ENCODE measurements around the gene SPHKAP.

Gene SPHKAP

DNA sequence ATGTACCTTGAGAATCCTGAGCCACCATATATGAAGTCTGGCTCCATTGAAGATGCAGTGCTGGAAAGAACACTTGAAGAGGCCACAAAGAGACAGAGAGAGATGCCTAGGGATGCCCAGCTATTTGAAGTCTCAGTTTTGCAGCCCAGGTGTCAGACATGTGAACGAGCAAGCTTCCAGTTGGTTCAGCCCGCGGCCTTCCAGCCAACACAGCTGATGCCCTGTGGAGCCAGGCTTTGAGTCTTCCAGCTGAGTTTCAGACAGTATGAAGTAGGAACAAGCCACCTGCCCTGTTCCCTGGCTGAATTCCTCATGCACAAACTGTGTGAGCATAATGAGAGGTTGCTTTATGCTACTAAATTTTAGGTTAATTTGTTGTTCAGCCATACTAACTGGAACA, 108.8 kb downstream of the SPHKAP start:
- TF ChIP-seq, protein P1, sequence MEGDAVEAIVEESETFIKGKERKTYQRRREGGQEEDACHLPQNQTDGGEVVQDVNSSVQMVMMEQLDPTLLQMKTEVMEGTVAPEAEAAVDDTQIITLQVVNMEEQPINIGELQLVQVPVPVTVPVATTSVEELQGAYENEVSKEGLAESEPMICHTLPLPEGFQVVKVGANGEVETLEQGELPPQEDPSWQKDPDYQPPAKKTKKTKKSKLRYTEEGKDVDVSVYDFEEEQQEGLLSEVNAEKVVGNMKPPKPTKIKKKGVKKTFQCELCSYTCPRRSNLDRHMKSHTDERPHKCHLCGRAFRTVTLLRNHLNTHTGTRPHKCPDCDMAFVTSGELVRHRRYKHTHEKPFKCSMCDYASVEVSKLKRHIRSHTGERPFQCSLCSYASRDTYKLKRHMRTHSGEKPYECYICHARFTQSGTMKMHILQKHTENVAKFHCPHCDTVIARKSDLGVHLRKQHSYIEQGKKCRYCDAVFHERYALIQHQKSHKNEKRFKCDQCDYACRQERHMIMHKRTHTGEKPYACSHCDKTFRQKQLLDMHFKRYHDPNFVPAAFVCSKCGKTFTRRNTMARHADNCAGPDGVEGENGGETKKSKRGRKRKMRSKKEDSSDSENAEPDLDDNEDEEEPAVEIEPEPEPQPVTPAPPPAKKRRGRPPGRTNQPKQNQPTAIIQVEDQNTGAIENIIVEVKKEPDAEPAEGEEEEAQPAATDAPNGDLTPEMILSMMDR (IDR thresholded peaks at IDR 0.05; ENCODE audit: extremely low read depth, missing control alignments): no peak
- DNase-seq (ENCODE audit: low spot score): no peak

DNA sequence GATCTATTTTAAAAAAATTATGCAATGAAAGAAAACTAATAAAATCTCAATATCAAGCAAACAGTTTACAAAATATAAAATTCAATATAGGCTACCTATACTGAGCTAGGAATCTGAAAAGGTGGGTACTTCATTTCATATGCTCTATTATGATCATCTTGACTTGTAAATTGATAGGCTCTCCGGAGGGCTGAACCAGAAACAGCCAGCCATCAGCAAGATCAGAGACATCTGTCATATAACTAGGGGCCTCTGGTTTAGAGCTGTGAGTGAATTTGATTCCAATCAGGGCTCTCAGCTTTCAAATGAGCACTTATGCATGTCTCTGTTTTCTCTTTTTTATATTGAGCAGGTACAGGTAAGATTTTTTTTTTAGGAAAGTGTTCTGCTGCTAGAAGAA, 114.2 kb downstream of the SPHKAP start:
- no peak for DNase-seq (ENCODE audit: low spot score)
- TF ChIP-seq, protein P1 (IDR thresholded peaks at IDR 0.05; ENCODE audit: extremely low read depth, missing control alignments): no peak

DNA sequence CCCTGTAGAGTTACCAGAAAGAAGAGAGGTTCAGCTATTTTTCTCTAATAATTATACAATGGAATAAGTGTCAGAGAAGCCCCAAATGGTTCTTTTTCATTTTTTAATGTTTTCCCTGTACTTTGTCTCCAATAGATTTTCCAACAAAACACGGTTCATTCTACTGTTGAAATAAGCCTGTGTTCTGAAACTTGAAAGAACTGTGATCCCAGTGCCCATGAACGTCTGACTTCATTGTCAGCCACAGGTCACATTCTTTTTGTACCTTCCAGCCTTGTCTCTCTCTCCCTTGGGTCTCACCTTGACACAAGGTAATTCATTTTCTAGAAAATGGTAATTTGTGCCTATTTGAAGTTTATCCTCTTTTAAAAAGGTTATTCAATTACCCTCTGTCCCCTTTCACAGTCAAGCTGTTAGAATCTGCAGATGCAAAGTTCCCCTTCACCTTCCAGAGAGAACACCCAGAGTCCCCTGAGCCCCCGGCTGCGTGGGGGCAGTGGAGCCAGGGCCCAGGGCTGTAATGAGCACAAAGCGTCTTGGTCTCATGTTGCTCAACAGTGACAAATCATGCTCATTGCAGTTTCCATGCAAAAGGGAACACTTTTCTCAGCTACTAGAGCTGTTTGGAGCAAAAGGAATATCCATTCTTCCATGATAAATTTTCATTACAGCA, 115.2 kb downstream of the SPHKAP start:
- DNase-seq (ENCODE audit: low spot score): no peak
- TF ChIP-seq, protein P1 (IDR thresholded peaks at IDR 0.05; ENCODE audit: extremely low read depth, missing control alignments): no peak

DNA sequence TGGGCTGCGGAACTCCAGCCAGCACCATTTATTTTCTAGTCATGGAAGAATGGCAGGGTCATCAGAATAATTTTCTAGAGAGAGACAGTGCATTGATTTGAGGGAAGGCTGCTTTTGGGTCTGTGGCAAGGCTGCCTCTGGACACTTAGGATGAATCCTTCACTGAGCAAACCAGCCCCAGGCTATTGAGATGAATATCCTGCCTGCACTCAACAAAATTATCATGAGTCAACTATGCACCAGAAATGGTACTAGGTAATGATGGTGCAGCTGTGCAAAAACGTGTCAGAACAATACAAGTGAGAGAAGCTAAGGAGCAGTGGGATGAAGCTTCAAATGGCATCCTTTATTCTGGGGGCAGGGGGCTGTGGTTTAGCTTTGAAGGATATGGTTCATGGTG, 115.8 kb downstream of the SPHKAP start:
- TF ChIP-seq, protein P1 (IDR thresholded peaks at IDR 0.05; ENCODE audit: extremely low read depth, missing control alignments): no peak
- DNase-seq (ENCODE audit: low spot score): no peak

DNA sequence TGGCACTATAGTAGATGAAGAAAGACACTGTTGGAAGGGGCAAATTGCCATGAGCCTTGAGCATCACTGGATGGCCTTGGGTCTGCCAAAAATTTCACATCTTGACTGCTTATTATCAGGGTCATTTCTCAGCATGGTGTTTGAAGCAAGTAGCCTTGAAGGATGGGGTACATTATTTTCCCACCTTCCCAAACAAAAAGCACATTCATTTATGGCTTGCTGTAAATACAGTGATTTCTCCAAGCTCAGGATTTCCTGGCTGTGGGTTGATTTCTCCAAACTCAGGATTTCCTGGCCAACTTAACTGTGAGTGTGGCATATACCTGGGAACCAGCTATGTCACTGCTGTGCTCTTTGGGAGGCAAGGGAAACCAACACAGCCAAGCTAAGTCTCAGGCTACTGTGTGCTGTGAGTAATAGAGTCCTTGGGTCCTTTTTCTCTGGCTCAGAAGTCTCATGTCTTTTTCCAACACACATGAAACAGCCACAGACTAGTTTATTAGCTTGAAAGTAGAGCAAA, 116.6 kb downstream of the SPHKAP start:
- TF ChIP-seq, protein P1 (IDR thresholded peaks at IDR 0.05; ENCODE audit: extremely low read depth, missing control alignments): no peak
- DNase-seq (ENCODE audit: low spot score): no peak

DNA sequence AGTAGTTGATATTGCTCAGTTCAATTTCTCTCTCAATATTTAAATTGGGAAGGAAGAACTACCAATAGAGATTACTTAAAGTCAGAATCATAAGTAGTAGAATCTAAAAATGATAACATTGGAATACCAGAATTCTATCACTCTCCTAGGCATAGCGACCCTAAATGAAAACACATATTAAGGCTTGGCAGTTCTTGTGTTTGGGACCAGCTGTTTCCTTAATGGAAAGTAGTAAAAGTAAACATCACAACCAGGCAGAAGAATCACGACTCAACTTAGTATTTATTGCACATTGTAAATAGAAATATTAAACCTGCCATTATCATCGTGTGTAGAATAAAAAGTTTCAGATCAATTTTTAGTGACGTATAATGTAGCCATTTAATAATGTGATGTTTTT, 117.5 kb downstream of the SPHKAP start:
- DNase-seq (ENCODE audit: low spot score): no peak
- TF ChIP-seq, protein P1 (IDR thresholded peaks at IDR 0.05; ENCODE audit: extremely low read depth, missing control alignments): no peak

DNA sequence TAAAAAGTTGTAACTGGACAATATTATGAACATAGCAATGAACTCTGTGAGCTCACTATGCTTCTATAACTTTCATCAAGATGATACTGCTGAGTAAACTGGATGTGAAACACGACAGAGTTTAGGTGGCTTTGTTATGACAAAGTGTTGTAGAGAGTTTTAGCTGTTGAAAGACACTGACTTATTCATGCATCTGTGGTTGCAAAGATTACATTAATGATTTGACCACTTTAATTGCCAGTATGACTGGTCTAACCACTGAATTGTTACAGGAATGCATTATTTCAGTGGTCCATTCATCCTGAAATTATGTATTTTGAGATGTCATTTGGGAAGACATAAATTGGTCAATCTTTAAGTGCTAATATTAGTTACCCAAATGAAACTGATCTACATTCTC, 117.9 kb downstream of the SPHKAP start:
- TF ChIP-seq, protein P1 (IDR thresholded peaks at IDR 0.05; ENCODE audit: extremely low read depth, missing control alignments): no peak
- DNase-seq (ENCODE audit: low spot score): no peak
